Measurements from ENCODE around the gene SLC9A4.

SLC9A4 gene

DNA sequence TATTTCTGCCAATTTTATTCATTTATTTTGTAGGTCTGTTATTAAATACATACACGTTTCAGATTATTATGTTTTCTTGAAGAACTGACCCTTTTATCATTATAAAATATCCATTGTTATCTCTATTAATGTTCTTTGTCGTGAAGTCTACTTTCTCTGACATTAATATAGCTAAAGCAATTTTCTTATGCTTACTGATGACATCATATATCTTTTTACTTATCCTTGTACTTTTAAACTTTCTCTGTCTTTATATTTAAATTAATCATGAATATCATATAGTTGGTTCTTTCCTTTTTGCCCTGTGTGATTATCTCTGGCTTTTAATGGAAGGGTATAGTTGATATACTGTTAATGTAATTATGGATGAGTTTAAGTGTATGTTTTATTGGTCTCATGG lies 109.8 kb downstream of the SLC9A4 start (continued):
- TF ChIP-seq, protein P1, sequence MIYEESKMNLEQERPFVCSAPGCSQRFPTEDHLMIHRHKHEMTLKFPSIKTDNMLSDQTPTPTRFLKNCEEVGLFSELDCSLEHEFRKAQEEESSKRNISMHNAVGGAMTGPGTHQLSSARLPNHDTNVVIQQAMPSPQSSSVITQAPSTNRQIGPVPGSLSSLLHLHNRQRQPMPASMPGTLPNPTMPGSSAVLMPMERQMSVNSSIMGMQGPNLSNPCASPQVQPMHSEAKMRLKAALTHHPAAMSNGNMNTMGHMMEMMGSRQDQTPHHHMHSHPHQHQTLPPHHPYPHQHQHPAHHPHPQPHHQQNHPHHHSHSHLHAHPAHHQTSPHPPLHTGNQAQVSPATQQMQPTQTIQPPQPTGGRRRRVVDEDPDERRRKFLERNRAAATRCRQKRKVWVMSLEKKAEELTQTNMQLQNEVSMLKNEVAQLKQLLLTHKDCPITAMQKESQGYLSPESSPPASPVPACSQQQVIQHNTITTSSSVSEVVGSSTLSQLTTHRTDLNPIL (CRISPR knock-in tag; IDR thresholded peaks at IDR 0.05; ENCODE audit: low read depth): no peak
- no peak for TF ChIP-seq ISL1 (CRISPR knock-in tag; IDR thresholded peaks at IDR 0.05)
- TF ChIP-seq RARB (CRISPR knock-in tag; IDR thresholded peaks at IDR 0.05): no peak
- no peak for TF ChIP-seq OSR1 (CRISPR knock-in tag; IDR thresholded peaks at IDR 0.05)
